Heart right ventricle (tissue), 16 donors: ENCODE measurements around the gene VASP. TPM values are rescaled to one million over a fixed set of nuclear protein-coding genes. Genes with fewer than 3 reads are reported as not detected.

Source experiments
- ATAC-seq, 8 donors: fragments of 200-7000 bp; cut with Tn5 transposase; one replicate each; pipeline ENCODE4 v1.9.1; 2020; ENCODE audit warnings: mild to moderate bottlenecking in 8 of 8, moderate library complexity in 8 of 8, moderate number of reproducible peaks in 1 of 8
- DNase-seq, 2 donors: peaks; one replicate each; pipeline ENCODE4 v3.0.0-alpha.2; 2020
- H3K27ac ChIP-seq, 10 donors: fragments of 200-600 bp; sonication (generic) in 2 of 10; one replicate each; pipeline versions ENCODE4 v1.5.0 to v1.8.0; 2020 to 2022; ENCODE audit warnings: mild to moderate bottlenecking in 3 of 10
- H3K27me3 ChIP-seq, 7 donors: fragments of 200-600 bp; one replicate each; pipeline ENCODE4 v1.8.0; 2021 to 2022; ENCODE audit warnings: mild to moderate bottlenecking in 2 of 7
- H3K36me3 ChIP-seq, 9 donors: fragments of 200-600 bp; sonication (generic) in 1 of 9; one replicate each; pipeline versions ENCODE4 v1.5.0 to v1.8.0; 2020 to 2022; ENCODE audit warnings: mild to moderate bottlenecking in 2 of 9
- H3K4me1 ChIP-seq, 9 donors: fragments of 200-600 bp; sonication (generic) in 1 of 9; one replicate each; pipeline versions ENCODE4 v1.5.0 to v1.8.0; 2020 to 2022; ENCODE audit warnings: mild to moderate bottlenecking in 4 of 9
- H3K4me3 ChIP-seq, 10 donors: fragments of 200-600 bp; sonication (generic) in 2 of 10; one replicate each; pipeline versions ENCODE4 v1.5.0 to v1.8.0; 2020 to 2022; ENCODE audit warnings: mild to moderate bottlenecking in 7 of 10, moderate library complexity in 2 of 10
- H3K9me3 ChIP-seq, 11 donors: fragments of 200-600 bp in 10 of 11; sonication (generic) in 2 of 11; one replicate each; pipeline versions ENCODE4 v1.5.0 to v1.8.0; 2013 to 2022; ENCODE audit warnings: mild to moderate bottlenecking in 2 of 11, control low read depth in 1 of 11, moderate library complexity in 1 of 11
- CTCF ChIP-seq, 9 donors: fragments of 200-600 bp; sonication (generic) in 2 of 9; IDR thresholded peaks; one replicate each; pipeline versions ENCODE4 v1.5.0 to v1.8.0; 2021 to 2022; ENCODE audit warnings: antibody characterized with exemption in 9 of 9, mild to moderate bottlenecking in 5 of 9, moderate library complexity in 1 of 9
- WGBS, 2 donors: extraction: QIAGEN DNeasy Blood & Tissue Kit; methylation state at CpG; one replicate each; pipeline ENCODE4 v1.1.7; 2013; ENCODE audit warnings: inconsistent platforms in 1 of 2; 5-methylcytosine and 5-hydroxymethylcytosine counted together
- intact Hi-C, 10 donors: fragments of 100-400 bp; cut with DNase I; formaldehyde crosslinking; loops; one replicate each; pipeline versions ENCODE4 v1.11.1 to v1.14.2; 2022
- polyA plus RNA-seq, 2 donors: library from polyadenylated mRNA; stranded (reverse); fragments of 200-250 nt; gene quantifications; one replicate each; pipeline ENCODE4 v1.2.3, GENCODE V29; 2013
- total RNA-seq, 10 donors: library from RNA; stranded (reverse); fragmentation: NEBNext Ultra II Directional in 3 of 10; extraction: Animal tissue kit (Norgen Biotek cat#: 25700) in 3 of 10; gene quantifications; one replicate each; pipeline versions ENCODE4 v1.2.1 to v1.2.4, GENCODE V29; 2021 to 2023
- donor health status: Arrhythmogenic right ventricular cardiomyopathy.
- donor health status: ischemic (EF 13 %, LVEDD 7.1; RV severe dilation, severe dysfunction).
- donor health status: healthy with polysubstance abuse.
- donor health status: DM: no; HTN: yes; CAD: no.
- donor health status: DM: no; HTN: no; CAD: no.
- donor health status: ischemic (EF 25% LVEDD 6.9; RV normal size, moderate dysfunction).
- donor health status: ischemic (EF 25% LVEDD 5.7; RV mildly dilated, moderate dysfunction).
- donor health status: healthy.
- donor health status: DM: yes; HTN: yes; CAD: no.
- donor health status: Ischemic cardiomyopathy.
- donor health status: ischemic (EF 35%, LVEDD 5.7; RV mildly dilated, moderate dysfunction).
- donor health status: nonischemic (EF 11% LVEDD 7.7; RV severe dilation, severe dysfunction).
- donor health status: DM: yes; HTN: yes; CAD: no.
- donor health status: PGD.
- donor health status: ischemic (EF 29% LVEDD 5.4; RV normal size, mild dysfunction).
- donor health status: nonischemic (EF 23%, LVEDD 6.1; RV moderate dilation, normal function).

VASP gene
- total and polyA plus RNA-seq, 12 donors = 24.9 to 78.6 (median 43.6) TPM

DNA sequence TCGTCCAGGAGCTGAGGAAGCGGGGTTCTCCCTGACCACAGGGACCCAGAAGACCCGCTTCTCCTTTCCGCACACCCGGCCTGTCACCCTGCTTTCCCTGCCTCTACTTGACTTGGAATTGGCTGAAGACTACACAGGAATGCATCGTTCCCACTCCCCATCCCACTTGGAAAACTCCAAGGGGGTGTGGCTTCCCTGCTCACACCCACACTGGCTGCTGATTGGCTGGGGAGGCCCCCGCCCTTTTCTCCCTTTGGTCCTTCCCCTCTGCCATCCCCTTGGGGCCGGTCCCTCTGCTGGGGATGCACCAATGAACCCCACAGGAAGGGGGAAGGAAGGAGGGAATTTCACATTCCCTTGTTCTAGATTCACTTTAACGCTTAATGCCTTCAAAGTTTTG lies 18.9 kb downstream of the VASP start:
- ATAC-seq = peak; percentile 28 to 62 (median 50)
- peak; percentile 73 for DNase-seq
- H3K27me3 ChIP-seq = peaks cover 0 to 7% (median 0%) of the 10 kb centered on the region in 7 donors
- H3K36me3 ChIP-seq = peaks cover 0 to 70% (median 14%) of the 10 kb centered on the region in 9 donors
- WGBS, 2 donors = 72 to 73% methylated on average over 9 of the region's 9 CpGs
- H3K27ac ChIP-seq = peak overlapping the region in 3 of 10 donors; percentile 18 to 68 (median 19)
- TF ChIP-seq CTCF (IDR thresholded peaks at IDR 0.05) = no peak
- peaks cover 6 to 65% (median 21%) of the 10 kb centered on the region in 9 donors for H3K4me1 ChIP-seq
- no peak overlapping the region for H3K4me3 ChIP-seq
- H3K9me3 ChIP-seq = peaks cover 0 to 3% (median 0%) of the 10 kb centered on the region in 11 donors
- intact Hi-C loops = loop anchor here in 2 of 10 donors (5.0 kb wide), 2 partner anchors 36 to 41 kb away; no protein-coding TSS in a partner anchor

GRCh38 chr19:45526971-45527370 lies 19.7 kb downstream of the VASP start:
- intact Hi-C loops = loop anchor here in 2 of 10 donors (5.0 kb wide), 2 partner anchors 35 to 40 kb away; no protein-coding TSS in a partner anchor
- Histone ChIP-seq H3K27ac (no peak overlapping the region), H3K4me1 (peaks cover 6 to 58% (median 21%) of the 10 kb centered on the region in 9 donors), H3K9me3 (peaks cover 0 to 9% (median 0%) of the 10 kb centered on the region in 11 donors), H3K36me3 (peaks cover 0 to 61% (median 14%) of the 10 kb centered on the region in 9 donors), H3K27me3 (peaks cover 0 to 7% (median 0%) of the 10 kb centered on the region in 7 donors), H3K4me3 (no peak overlapping the region)
- WGBS, 2 donors = 92 to 96% methylated on average over 4 of the region's 4 CpGs
- DNase-seq (no peak), ATAC-seq (no peak)
- TF ChIP-seq CTCF (IDR thresholded peaks at IDR 0.05) = no peak

- peaks cover 0 to 7% (median 0%) of the 10 kb centered on the region in 7 donors for H3K27me3 ChIP-seq
- DNase-seq = no peak
- H3K4me3 ChIP-seq = no peak overlapping the region
- peaks cover 6 to 50% (median 21%) of the 10 kb centered on the region in 9 donors for H3K4me1 ChIP-seq
- peaks cover 0 to 54% (median 14%) of the 10 kb centered on the region in 9 donors for H3K36me3 ChIP-seq
- H3K27ac ChIP-seq = peak overlapping the region in 3 of 10 donors; percentile 4 to 60 (median 22)
- TF ChIP-seq CTCF (IDR thresholded peaks at IDR 0.05) = no peak
- 66 to 70% methylated on average over 15 of the region's 15 CpGs for WGBS, 2 donors
- peaks cover 0 to 9% (median 0%) of the 10 kb centered on the region in 11 donors for H3K9me3 ChIP-seq
- ATAC-seq = peak in 1 of 8 donors; percentile 11
- intact Hi-C loops = loop anchor here in 2 of 10 donors (5.0 kb wide), 2 partner anchors 35 to 40 kb away; no protein-coding TSS in a partner anchor
Measured at GRCh38 chr19:45527731-45528130, 20.5 kb downstream of the VASP start.

DNA sequence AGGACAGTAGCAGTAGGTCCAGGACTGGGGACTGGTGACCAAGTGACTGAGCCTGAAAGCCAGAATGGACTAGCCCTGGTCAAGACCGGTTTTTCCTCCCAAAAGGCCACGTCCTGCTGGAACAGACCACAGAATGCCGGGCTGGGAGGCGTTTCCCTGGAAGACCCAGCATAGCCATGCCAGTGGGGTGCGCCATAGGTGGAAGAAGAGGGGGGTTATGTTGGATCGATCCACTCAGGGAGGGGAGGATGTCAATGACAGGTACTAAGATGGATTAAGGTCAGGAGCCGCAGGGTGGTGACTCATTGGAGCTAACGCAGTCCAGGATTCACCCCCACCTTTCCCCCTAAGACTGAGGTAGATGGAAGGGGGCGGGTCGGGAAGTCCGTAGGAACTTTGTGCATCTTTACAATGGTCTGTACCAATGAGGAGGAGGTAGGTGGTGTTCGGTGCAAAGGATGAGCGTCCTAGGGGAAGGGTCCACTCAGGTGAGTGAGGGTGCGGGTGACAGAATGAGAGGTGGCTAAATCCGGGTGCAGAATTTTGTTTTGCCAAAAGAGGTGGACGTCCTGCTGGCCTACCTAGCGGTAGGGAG lies 21.0 kb downstream of the VASP start:
- H3K9me3 ChIP-seq = peaks cover 0 to 9% (median 0%) of the 10 kb centered on the region in 11 donors
- ATAC-seq = peak in 3 of 8 donors; percentile 3 to 5 (median 3)
- H3K4me3 ChIP-seq = peak overlapping the region in 1 of 10 donors; percentile 21
- H3K4me1 ChIP-seq = peaks cover 6 to 47% (median 21%) of the 10 kb centered on the region in 9 donors
- H3K36me3 ChIP-seq = peaks cover 0 to 49% (median 14%) of the 10 kb centered on the region in 9 donors
- DNase-seq = no peak
- intact Hi-C loops = loop anchor here in 2 of 10 donors (5.0 kb wide), 2 partner anchors 34 to 39 kb away; no protein-coding TSS in a partner anchor
- peak overlapping the region in 3 of 10 donors; percentile 4 to 60 (median 22) for H3K27ac ChIP-seq
- TF ChIP-seq CTCF (IDR thresholded peaks at IDR 0.05) = no peak
- peaks cover 0 to 7% (median 0%) of the 10 kb centered on the region in 7 donors for H3K27me3 ChIP-seq
- 31 to 39% methylated on average over 17 of the region's 17 CpGs for WGBS, 2 donors
